Astrocyte of the cerebellum (primary cell): ENCODE data around the gene P2RY8.

Experiments
- DNase-seq: peaks from one replicate; pipeline ENCODE4 v3.0.0-alpha.2; 2011; ENCODE audit warnings: low read depth
- H3K4me3 ChIP-seq: 2 replicates; pipeline ENCODE4 v1.5.1; 2011; ENCODE audit warnings: mild to moderate bottlenecking, low read depth, low read length, moderate library complexity
- in situ Hi-C: cut with HindIII; loops from 2 replicates; pipeline ENCODE4 v1.10.0; 2017; ENCODE audit warnings: low sequenced_read_pairs
- TF ChIP-seq, protein P1 (sequence below): IDR thresholded peaks from 2 replicates; pipeline ENCODE4 v1.5.1; 2012; ENCODE audit warnings: low read length, low read depth, moderate library complexity, mild to moderate bottlenecking; ENCODE audit errors: missing control alignments

P2RY8 gene

DNA sequence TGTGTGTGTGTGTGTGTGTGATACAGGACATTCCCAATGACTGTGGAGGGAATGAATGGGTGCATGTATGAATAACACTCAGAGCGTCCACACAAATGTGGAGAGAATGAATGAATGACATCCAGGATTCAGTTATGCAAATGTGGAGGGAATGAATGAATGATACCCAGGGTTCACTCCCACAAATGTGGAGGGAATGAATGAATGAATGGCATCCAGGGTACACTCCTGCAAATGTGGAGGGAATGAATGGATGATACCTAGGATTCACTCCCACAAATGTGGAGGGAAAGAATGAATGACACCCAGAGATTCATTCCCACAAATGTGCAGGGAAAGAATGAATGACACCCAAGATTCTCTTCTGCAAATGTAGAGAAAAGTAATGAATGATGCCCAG lies 48.2 kb downstream of the P2RY8 start:
- H3K4me3 ChIP-seq = no peak overlapping the region
- in situ Hi-C loops = no loop called here
- DNase-seq = no peak
- TF ChIP-seq, protein P1, sequence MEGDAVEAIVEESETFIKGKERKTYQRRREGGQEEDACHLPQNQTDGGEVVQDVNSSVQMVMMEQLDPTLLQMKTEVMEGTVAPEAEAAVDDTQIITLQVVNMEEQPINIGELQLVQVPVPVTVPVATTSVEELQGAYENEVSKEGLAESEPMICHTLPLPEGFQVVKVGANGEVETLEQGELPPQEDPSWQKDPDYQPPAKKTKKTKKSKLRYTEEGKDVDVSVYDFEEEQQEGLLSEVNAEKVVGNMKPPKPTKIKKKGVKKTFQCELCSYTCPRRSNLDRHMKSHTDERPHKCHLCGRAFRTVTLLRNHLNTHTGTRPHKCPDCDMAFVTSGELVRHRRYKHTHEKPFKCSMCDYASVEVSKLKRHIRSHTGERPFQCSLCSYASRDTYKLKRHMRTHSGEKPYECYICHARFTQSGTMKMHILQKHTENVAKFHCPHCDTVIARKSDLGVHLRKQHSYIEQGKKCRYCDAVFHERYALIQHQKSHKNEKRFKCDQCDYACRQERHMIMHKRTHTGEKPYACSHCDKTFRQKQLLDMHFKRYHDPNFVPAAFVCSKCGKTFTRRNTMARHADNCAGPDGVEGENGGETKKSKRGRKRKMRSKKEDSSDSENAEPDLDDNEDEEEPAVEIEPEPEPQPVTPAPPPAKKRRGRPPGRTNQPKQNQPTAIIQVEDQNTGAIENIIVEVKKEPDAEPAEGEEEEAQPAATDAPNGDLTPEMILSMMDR = no peak

DNA sequence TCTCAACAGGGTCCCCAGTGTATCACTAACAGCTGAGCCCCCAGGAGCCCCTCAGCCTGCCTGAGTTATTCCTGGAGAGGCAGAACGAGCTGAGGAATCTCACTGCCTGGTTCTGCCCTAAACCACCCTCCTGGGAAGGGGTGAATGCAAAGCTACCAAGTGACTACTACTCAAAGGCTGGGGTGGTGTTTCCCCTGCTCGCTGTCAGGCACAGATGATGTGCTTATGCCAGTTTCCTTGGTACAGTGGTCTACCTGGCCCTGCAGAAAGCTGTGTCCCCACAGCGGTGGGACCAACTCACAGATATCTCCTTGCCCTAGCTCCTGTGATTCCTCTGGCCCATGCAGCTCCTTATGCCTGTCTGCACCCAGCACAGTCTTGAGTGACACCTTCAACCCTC lies 48.8 kb downstream of the P2RY8 start:
- H3K4me3 ChIP-seq = no peak overlapping the region
- in situ Hi-C loops = no loop called here
- no peak for DNase-seq
- TF ChIP-seq, protein P1 = no peak

DNA sequence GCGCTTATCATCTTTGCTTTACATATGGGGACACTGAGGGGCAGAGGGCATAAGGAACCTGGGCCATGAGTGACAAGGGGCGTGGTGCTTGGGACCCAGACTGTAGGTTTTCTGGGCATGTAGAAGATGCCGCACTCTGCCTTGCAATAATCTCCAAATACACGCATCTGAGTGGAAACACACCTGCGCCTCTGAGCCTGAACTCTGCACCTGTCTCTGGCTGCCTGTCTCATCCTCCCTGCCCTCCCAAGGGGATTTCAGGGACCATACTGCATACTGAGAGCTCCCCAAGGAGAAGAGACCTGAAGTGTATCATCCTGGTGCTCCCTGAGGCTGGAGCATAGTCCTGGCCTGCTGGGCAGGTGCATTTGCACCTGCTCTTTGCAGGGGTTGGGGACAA lies 49.6 kb downstream of the P2RY8 start:
- DNase-seq = no peak
- TF ChIP-seq, protein P1 = no peak
- in situ Hi-C loops = no loop called here
- no peak overlapping the region for H3K4me3 ChIP-seq

DNA sequence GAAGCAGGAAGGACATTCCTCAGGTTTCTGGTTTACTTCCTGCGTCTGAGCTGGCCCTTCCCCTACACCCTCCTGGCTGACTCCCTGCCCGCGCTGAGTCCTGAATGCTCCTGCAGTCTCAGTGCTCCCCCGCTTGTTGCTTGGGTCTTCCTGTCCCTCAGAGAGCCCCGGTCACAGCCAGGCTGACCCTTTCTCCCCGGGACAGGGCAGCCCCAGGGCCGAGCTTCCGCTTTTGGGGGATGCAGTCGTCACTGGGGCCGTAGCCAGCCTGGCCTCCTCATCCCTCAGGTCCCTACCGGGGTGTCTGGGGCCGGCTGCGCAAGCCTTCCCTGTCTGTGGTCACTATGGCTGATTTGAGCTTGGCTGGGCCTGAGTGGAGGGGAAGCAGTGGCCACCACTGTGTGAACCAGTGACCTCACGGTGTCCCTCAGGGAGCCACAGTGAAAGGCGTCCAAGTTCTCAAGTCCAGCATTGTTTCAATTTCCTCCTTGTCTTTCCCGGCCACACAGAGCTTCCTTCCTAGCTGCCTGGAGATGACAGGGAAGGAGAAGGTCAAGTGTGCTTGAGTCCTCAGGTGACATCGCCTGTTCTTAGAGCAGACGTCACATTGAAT lies 50.1 kb downstream of the P2RY8 start:
- no peak overlapping the region for H3K4me3 ChIP-seq
- no peak for DNase-seq
- in situ Hi-C loops = no loop called here
- TF ChIP-seq, protein P1 = no peak

DNA sequence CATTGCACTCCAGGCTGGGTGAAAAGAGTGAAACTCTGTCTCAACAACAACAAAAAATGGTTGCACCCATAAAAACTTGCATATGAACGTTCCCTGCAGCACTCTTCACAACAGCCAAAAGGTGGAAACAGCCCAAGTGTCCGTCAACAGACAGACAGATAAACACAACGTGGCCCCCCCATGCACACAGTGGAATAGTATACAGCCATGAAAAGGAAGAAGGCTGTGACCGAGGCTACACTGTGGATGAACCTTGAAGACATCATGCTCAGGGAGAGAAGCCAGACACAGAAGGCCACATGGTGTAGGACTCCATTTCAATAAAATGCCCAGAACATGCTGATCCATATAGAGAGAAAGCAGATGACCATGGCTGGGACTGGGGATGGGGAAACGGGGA lies 50.8 kb downstream of the P2RY8 start:
- TF ChIP-seq, protein P1 = no peak
- in situ Hi-C loops = no loop called here
- no peak for DNase-seq
- H3K4me3 ChIP-seq = no peak overlapping the region

DNA sequence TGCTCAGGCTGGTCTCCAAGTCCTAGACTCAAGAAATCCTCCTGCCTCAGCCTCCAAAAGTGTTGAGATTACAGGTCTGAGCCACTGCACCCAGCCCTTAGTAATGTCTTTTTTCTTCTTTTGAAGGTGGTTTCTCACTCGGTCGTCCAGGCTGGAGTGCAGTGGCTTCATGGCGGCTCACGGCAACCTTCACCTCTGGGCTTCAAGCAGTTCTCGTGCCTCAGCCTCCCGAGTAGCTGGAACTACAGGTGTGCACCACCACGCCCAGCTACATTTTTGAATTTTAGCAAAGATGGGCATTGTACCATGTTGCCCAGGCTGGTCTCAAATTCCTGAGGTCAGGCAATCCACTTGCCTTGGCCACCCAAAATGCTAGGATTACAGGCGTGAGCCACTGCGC lies 52.0 kb downstream of the P2RY8 start:
- in situ Hi-C loops = no loop called here
- TF ChIP-seq, protein P1 = no peak
- no peak overlapping the region for H3K4me3 ChIP-seq
- DNase-seq = no peak

DNA sequence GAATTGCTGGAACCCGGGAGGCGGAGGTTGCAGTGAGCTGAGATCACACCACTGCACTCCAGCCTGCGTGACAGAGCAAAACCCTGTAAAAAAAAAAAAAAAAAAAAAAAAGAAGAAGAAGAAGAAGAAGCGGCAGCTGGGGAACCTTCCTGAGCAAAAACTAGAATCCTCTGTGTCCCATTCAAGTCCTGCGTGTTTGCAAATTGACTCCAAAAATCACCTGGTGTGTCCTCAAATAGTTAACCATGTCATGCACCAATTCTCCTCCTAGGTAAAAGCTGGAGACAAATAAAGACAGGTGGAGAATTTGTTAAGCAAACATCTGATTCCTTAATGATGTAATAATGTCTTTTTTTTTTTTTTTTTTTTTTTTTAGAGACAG lies 52.4 kb downstream of the P2RY8 start:
- no peak for DNase-seq
- in situ Hi-C loops = no loop called here
- TF ChIP-seq, protein P1 = no peak
- no peak overlapping the region for H3K4me3 ChIP-seq
